Ovary (tissue), 9 donors: ENCODE data around the gene DSCAM. TPM values are rescaled to one million over a fixed set of nuclear protein-coding genes. Genes with fewer than 3 reads are reported as not detected.

ENCODE experiments used
- DNase-seq, 5 donors: peaks; one replicate each; pipeline ENCODE4 v3.0.0-alpha.2; 2019 to 2020
- H3K27ac ChIP-seq, 2 donors: fragments of 200-600 bp; one replicate each; pipeline versions ENCODE4 v1.5.1 to v1.8.0; 2019 to 2022
- H3K27me3 ChIP-seq: fragments of 200-600 bp; one replicate; pipeline ENCODE4 v1.8.0; 2022
- H3K36me3 ChIP-seq: fragments of 200-600 bp; sonication (generic); one replicate; pipeline ENCODE4 v1.5.1; 2019
- H3K4me1 ChIP-seq: one replicate; pipeline ENCODE4 v1.8.1; 2013; ENCODE audit warnings: mild to moderate bottlenecking, moderate library complexity; ENCODE audit not compliant: insufficient read depth
- H3K4me3 ChIP-seq: fragments of 200-600 bp; sonication (generic); one replicate; pipeline ENCODE4 v1.5.1; 2017
- H3K9me3 ChIP-seq, 2 donors: fragments of 200-600 bp in 1 of 2; sonication (generic) in 1 of 2; one replicate each; pipeline versions ENCODE4 v1.5.1 to v1.8.1; 2013 to 2019; ENCODE audit warnings: mild to moderate bottlenecking in 1 of 2, moderate library complexity in 1 of 2
- CTCF ChIP-seq, 3 donors: fragments of 450-650 bp in 2 of 3; fragments of 200-600 bp in 1 of 3; IDR thresholded peaks; one replicate each; pipeline versions ENCODE4 v1.5.1 to v1.8.0; 2016 to 2022; ENCODE audit warnings: antibody characterized with exemption in 3 of 3, mild to moderate bottlenecking in 1 of 3
- EP300 ChIP-seq: sonication (generic); formaldehyde crosslinking; IDR thresholded peaks from one replicate; pipeline ENCODE4 v1.6.1; 2017; ENCODE audit warnings: antibody characterized with exemption
- POLR2A ChIP-seq: fragments of 450-650 bp; IDR thresholded peaks from one replicate; pipeline ENCODE4 v1.6.1; 2017; ENCODE audit warnings: antibody characterized with exemption, mild to moderate bottlenecking, moderate library complexity
- WGBS, 3 donors: extraction: QIAGEN DNeasy Blood & Tissue Kit in 1 of 3; methylation state at CpG; one replicate each; pipeline versions ENCODE4 v1.1.5 to v1.1.7; 2013 to 2017; 5-methylcytosine and 5-hydroxymethylcytosine counted together
- intact Hi-C, 4 donors: fragments of 100-400 bp; cut with DNase I; formaldehyde crosslinking; loops; one replicate each; pipeline versions ENCODE4 v1.11.0 to v1.15.1; 2022 to 2023
- polyA plus RNA-seq, 2 donors: library from polyadenylated mRNA; stranded (reverse); fragments of 200-250 nt in 1 of 2; fragments of 350-450 nt in 1 of 2; fragmentation: Illumina TruSeq in 1 of 2; extraction: RNeasy Lipid Tissue Mini Kit (QIAGEN cat#74804) in 1 of 2; gene quantifications; one replicate each; pipeline ENCODE4 v1.2.3, GENCODE V29; 2013 to 2014
- total RNA-seq, 7 donors: library from RNA; depleted of rRNA in 2 of 7; stranded (reverse); fragments of >200 nt in 2 of 7; fragmentation: NEBNext Ultra II Directional in 3 of 7; extraction: Animal tissue kit (Norgen Biotek cat#: 25700) in 3 of 7; gene quantifications; one replicate each; pipeline versions ENCODE4 v1.1.0 to v1.2.4, GENCODE V29; 2016 to 2023
- donor health status: DM: no; HTN: no; CAD: no; lungs with moderate emphysema.
- donor health status: DM: no; HTN: no; CAD: no.
- donor health status: Bipolar disorder and iron deficiency.
- donor health status: DM: yes; HTN: yes; CAD: no.
- donor health status: DM: no; HTN: no; CAD: no.
- donor health status: DM: yes; HTN: yes; CAD: no.

The DSCAM gene
- total and polyA plus RNA-seq, 9 donors: under 0.01 to 0.12 (median 0.04) TPM; not detected in 5

GRCh38 chr21:40586575-40586974, 260.4 kb downstream of the DSCAM start:
- no peaks in the 10 kb centered on the region for H3K9me3 ChIP-seq
- H3K27me3 ChIP-seq: no peaks in the 10 kb centered on the region
- no peaks in the 10 kb centered on the region for H3K4me1 ChIP-seq
- TF ChIP-seq POLR2A (no peak), CTCF (IDR thresholded peaks at IDR 0.05) (no peak), EP300 (no peak)
- intact Hi-C loops: no loop called here
- no peak overlapping the region for H3K27ac ChIP-seq
- H3K36me3 ChIP-seq: no peaks in the 10 kb centered on the region
- H3K4me3 ChIP-seq: no peak overlapping the region
- 86 to 98% (median 94%) methylated on average over 2 of the region's 2 CpGs for WGBS, 3 donors
- no peak for DNase-seq

GRCh38 chr21:40577285-40578043, 269.5 kb downstream of the DSCAM start:
- intact Hi-C loops: no loop called here
- no peaks in the 10 kb centered on the region for H3K36me3 ChIP-seq
- no peak for TF ChIP-seq CTCF (IDR thresholded peaks at IDR 0.05)
- TF ChIP-seq EP300: no peak
- no peak for TF ChIP-seq POLR2A
- no peak overlapping the region for H3K27ac ChIP-seq
- no peaks in the 10 kb centered on the region for H3K9me3 ChIP-seq
- no peak for DNase-seq
- WGBS, 3 donors: 74 to 84% (median 74%) methylated on average over 27 of the region's 27 CpGs
- H3K4me3 ChIP-seq: no peak overlapping the region
- H3K27me3 ChIP-seq: no peaks in the 10 kb centered on the region
- H3K4me1 ChIP-seq: no peaks in the 10 kb centered on the region

GRCh38 chr21:40575976-40576375, 271.0 kb downstream of the DSCAM start:
- H3K4me1 ChIP-seq: no peaks in the 10 kb centered on the region
- H3K4me3 ChIP-seq: no peak overlapping the region
- H3K9me3 ChIP-seq: no peaks in the 10 kb centered on the region
- no peak overlapping the region for H3K27ac ChIP-seq
- TF ChIP-seq EP300: no peak
- TF ChIP-seq CTCF (IDR thresholded peaks at IDR 0.05): no peak
- no peak for TF ChIP-seq POLR2A
- DNase-seq: no peak
- no peaks in the 10 kb centered on the region for H3K27me3 ChIP-seq
- intact Hi-C loops: no loop called here
- no peaks in the 10 kb centered on the region for H3K36me3 ChIP-seq

- WGBS, 3 donors: 59 to 78% (median 69%) methylated on average over 7 of the region's 7 CpGs
- no peaks in the 10 kb centered on the region for H3K27me3 ChIP-seq
- H3K9me3 ChIP-seq: no peaks in the 10 kb centered on the region
- no peaks in the 10 kb centered on the region for H3K4me1 ChIP-seq
- H3K36me3 ChIP-seq: no peaks in the 10 kb centered on the region
- intact Hi-C loops: loop anchor here in 1 of 4 donors (10.0 kb wide), 1 partner anchor 1665 kb away; no protein-coding TSS in a partner anchor
- TF ChIP-seq POLR2A (no peak), EP300 (no peak), CTCF (IDR thresholded peaks at IDR 0.05) (no peak)
- no peak for DNase-seq
- H3K4me3 ChIP-seq: no peak overlapping the region
- H3K27ac ChIP-seq: no peak overlapping the region
These were observed 277.6 kb downstream of the DSCAM start for GRCh38 chr21:40569357-40569756.
